ENCODE measurements around the gene SV2B.

DNA sequence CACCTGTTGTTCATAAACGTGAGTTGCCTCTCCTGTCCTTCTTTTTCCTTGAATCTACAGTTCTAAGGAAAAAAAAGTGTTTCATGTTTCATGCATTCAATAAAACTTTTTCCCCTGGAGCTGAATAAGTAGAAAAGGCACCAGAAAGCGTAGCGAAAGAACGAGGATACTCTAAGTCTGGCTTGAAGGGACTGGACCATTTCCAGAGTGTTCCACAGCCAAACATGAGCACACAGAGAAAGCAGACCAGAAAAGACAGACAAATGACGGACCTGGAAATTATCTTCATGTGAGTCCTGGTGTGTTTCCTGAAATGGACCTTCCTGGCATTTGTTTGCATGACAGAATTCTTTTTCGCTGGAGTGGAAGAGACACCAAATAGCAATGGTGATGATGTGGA, 204.7 kb downstream of the SV2B start:
- no peak for TF ChIP-seq ZNF138 (tag by site-specific recombination; IDR thresholded peaks at IDR 0.05; ENCODE audit: borderline replicate concordance)
- TF ChIP-seq HOXA7 (CRISPR knock-in tag; IDR thresholded peaks at IDR 0.05; ENCODE audit: borderline replicate concordance), result no peak
- TF ChIP-seq, protein P1, sequence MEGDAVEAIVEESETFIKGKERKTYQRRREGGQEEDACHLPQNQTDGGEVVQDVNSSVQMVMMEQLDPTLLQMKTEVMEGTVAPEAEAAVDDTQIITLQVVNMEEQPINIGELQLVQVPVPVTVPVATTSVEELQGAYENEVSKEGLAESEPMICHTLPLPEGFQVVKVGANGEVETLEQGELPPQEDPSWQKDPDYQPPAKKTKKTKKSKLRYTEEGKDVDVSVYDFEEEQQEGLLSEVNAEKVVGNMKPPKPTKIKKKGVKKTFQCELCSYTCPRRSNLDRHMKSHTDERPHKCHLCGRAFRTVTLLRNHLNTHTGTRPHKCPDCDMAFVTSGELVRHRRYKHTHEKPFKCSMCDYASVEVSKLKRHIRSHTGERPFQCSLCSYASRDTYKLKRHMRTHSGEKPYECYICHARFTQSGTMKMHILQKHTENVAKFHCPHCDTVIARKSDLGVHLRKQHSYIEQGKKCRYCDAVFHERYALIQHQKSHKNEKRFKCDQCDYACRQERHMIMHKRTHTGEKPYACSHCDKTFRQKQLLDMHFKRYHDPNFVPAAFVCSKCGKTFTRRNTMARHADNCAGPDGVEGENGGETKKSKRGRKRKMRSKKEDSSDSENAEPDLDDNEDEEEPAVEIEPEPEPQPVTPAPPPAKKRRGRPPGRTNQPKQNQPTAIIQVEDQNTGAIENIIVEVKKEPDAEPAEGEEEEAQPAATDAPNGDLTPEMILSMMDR (tag by site-specific recombination; IDR thresholded peaks at IDR 0.05), result no peak
- TF ChIP-seq, protein P2, sequence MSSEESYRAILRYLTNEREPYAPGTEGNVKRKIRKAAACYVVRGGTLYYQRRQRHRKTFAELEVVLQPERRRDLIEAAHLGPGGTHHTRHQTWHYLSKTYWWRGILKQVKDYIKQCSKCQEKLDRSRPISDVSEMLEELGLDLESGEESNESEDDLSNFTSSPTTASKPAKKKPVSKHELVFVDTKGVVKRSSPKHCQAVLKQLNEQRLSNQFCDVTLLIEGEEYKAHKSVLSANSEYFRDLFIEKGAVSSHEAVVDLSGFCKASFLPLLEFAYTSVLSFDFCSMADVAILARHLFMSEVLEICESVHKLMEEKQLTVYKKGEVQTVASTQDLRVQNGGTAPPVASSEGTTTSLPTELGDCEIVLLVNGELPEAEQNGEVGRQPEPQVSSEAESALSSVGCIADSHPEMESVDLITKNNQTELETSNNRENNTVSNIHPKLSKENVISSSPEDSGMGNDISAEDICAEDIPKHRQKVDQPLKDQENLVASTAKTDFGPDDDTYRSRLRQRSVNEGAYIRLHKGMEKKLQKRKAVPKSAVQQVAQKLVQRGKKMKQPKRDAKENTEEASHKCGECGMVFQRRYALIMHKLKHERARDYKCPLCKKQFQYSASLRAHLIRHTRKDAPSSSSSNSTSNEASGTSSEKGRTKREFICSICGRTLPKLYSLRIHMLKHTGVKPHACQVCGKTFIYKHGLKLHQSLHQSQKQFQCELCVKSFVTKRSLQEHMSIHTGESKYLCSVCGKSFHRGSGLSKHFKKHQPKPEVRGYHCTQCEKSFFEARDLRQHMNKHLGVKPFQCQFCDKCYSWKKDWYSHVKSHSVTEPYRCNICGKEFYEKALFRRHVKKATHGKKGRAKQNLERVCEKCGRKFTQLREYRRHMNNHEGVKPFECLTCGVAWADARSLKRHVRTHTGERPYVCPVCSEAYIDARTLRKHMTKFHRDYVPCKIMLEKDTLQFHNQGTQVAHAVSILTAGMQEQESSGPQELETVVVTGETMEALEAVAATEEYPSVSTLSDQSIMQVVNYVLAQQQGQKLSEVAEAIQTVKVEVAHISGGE (tag by site-specific recombination; conservative IDR thresholded peaks at IDR 0.05; ENCODE audit: low read depth), result no peak
- TF ChIP-seq, protein P3, sequence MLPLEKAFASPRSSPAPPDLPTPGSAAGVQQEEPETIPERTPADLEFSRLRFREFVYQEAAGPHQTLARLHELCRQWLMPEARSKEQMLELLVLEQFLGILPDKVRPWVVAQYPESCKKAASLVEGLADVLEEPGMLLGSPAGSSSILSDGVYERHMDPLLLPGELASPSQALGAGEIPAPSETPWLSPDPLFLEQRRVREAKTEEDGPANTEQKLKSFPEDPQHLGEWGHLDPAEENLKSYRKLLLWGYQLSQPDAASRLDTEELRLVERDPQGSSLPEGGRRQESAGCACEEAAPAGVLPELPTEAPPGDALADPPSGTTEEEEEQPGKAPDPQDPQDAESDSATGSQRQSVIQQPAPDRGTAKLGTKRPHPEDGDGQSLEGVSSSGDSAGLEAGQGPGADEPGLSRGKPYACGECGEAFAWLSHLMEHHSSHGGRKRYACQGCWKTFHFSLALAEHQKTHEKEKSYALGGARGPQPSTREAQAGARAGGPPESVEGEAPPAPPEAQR (tag by site-specific recombination; IDR thresholded peaks at IDR 0.05), result no peak
- TF ChIP-seq, protein P4, sequence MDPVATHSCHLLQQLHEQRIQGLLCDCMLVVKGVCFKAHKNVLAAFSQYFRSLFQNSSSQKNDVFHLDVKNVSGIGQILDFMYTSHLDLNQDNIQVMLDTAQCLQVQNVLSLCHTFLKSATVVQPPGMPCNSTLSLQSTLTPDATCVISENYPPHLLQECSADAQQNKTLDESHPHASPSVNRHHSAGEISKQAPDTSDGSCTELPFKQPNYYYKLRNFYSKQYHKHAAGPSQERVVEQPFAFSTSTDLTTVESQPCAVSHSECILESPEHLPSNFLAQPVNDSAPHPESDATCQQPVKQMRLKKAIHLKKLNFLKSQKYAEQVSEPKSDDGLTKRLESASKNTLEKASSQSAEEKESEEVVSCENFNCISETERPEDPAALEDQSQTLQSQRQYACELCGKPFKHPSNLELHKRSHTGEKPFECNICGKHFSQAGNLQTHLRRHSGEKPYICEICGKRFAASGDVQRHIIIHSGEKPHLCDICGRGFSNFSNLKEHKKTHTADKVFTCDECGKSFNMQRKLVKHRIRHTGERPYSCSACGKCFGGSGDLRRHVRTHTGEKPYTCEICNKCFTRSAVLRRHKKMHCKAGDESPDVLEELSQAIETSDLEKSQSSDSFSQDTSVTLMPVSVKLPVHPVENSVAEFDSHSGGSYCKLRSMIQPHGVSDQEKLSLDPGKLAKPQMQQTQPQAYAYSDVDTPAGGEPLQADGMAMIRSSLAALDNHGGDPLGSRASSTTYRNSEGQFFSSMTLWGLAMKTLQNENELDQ (tag by site-specific recombination; IDR thresholded peaks at IDR 0.05; ENCODE audit: low read depth), result no peak
- TF ChIP-seq, protein P5, sequence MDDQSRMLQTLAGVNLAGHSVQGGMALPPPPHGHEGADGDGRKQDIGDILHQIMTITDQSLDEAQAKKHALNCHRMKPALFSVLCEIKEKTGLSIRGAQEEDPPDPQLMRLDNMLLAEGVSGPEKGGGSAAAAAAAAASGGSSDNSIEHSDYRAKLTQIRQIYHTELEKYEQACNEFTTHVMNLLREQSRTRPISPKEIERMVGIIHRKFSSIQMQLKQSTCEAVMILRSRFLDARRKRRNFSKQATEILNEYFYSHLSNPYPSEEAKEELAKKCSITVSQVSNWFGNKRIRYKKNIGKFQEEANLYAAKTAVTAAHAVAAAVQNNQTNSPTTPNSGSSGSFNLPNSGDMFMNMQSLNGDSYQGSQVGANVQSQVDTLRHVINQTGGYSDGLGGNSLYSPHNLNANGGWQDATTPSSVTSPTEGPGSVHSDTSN (CRISPR knock-in tag; IDR thresholded peaks at IDR 0.05), result no peak
- TF ChIP-seq ZNF629 (tag by site-specific recombination; IDR thresholded peaks at IDR 0.05), result no peak
- no peak for TF ChIP-seq ZNF350 (tag by site-specific recombination; IDR thresholded peaks at IDR 0.05)
- TF ChIP-seq ZNF274 (IDR thresholded peaks at IDR 0.05; ENCODE audit: low read length), result no peak
- no peak for TF ChIP-seq ZNF274 (tag by site-specific recombination; IDR thresholded peaks at IDR 0.05; ENCODE audit: borderline replicate concordance)
- no peak for TF ChIP-seq ZNF248 (tag by site-specific recombination; IDR thresholded peaks at IDR 0.05)
- no peak for TF ChIP-seq ZSCAN30 (tag by site-specific recombination; IDR thresholded peaks at IDR 0.05)
- TF ChIP-seq ZNF416 (tag by site-specific recombination; IDR thresholded peaks at IDR 0.05), result no peak
